IMR-90 (cell line): Measurements from ENCODE around the gene PIGU.

Experiments used
- BHLHE40 ChIP-seq: fragments of 150-350 bp; IDR thresholded peaks from 2 replicates; pipeline ENCODE4 v1.6.1; 2016; ENCODE audit warnings: mild to moderate bottlenecking, low read depth, low read length
- CEBPB ChIP-seq: IDR thresholded peaks from 2 replicates; pipeline ENCODE4 v1.6.1; 2012; ENCODE audit warnings: low read depth, low read length, improper control_type of control experiment
- CHD1 ChIP-seq: IDR thresholded peaks from 2 replicates; pipeline ENCODE4 v1.6.1; 2012; ENCODE audit warnings: low read depth, low read length, improper control_type of control experiment
- CTCF ChIP-seq: conservative IDR thresholded peaks from 2 replicates; pipeline ENCODE4 v1.5.1; 2012; ENCODE audit warnings: mild to moderate bottlenecking, low read depth, low read length, improper control_type of control experiment
- FOS ChIP-seq: fragments of 150-350 bp; IDR thresholded peaks from 2 replicates; pipeline ENCODE4 v1.6.1; 2016; ENCODE audit warnings: low read depth, low read length
- POLR2A ChIP-seq: IDR thresholded peaks from 2 replicates; pipeline ENCODE4 v1.6.1; 2012; ENCODE audit warnings: mild to moderate bottlenecking, low read depth, low read length
- TF ChIP-seq, protein P1 (sequence below): fragments of 150-350 bp; IDR thresholded peaks from 2 replicates; pipeline ENCODE4 v1.6.1; 2017; ENCODE audit warnings: mild to moderate bottlenecking, antibody characterized with exemption, low read length, low read depth

DNA sequence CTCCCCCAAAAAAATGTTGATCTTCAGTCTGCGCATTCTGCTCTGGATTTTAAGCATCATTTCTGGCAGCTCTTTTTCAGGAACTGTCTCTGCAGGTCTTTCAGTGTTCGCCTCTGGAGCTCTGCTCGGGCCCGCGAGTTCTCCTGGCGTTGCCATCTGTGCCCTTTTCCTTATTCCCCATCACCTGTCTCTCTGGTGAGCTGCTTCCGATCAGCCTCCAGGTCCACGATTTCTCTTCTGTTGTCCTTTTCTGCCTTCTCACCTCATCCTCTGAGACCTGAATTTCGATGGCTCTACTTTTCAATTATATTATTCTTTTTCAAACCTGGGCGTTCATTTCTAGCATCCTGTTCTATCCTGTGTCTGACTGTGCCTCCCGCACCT, 119.0 kb downstream of the PIGU start:
- TF ChIP-seq FOS (no peak), CTCF (no peak), POLR2A (no peak), CHD1 (no peak), CEBPB (no peak), BHLHE40 (no peak)
- TF ChIP-seq, protein P1, sequence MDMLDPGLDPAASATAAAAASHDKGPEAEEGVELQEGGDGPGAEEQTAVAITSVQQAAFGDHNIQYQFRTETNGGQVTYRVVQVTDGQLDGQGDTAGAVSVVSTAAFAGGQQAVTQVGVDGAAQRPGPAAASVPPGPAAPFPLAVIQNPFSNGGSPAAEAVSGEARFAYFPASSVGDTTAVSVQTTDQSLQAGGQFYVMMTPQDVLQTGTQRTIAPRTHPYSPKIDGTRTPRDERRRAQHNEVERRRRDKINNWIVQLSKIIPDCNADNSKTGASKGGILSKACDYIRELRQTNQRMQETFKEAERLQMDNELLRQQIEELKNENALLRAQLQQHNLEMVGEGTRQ, result no peak
